Mesenchymal stem cell (in vitro differentiated cells and primary cell): Measurements from ENCODE around the gene HPCAL1.
A peak's percentile ranks its signal among the peaks of the same experiment; 100 is the strongest.

Experiments used
- DNase-seq: peaks from one replicate; pipeline ENCODE4 v3.0.0-alpha.2; 2013
- H2AFZ ChIP-seq: one replicate; pipeline ENCODE4 v1.6.1; 2013; ENCODE audit warnings: low read depth, mild to moderate bottlenecking, control low read depth, inconsistent platforms, low read length, moderate library complexity
- H2AK5ac ChIP-seq: 2 replicates; pipeline ENCODE4 v1.6.1; 2013; ENCODE audit warnings: low read length, moderate library complexity, mild to moderate bottlenecking, inconsistent platforms; ENCODE audit not compliant: severe bottlenecking
- H2BK120ac ChIP-seq: one replicate; pipeline ENCODE4 v1.6.1; 2013; ENCODE audit warnings: low read depth, mild to moderate bottlenecking, inconsistent platforms, low read length, moderate library complexity
- H2BK12ac ChIP-seq, 2 experiments: one replicate each; pipeline ENCODE4 v1.6.1; 2013; ENCODE audit warnings: inconsistent platforms in 2 of 2, low read length in 2 of 2, mild to moderate bottlenecking in 2 of 2, moderate library complexity in 2 of 2, control low read depth in 1 of 2
- H2BK15ac ChIP-seq: one replicate; pipeline ENCODE4 v1.6.1; 2013; ENCODE audit warnings: mild to moderate bottlenecking, low read depth, inconsistent platforms; ENCODE audit not compliant: poor library complexity, severe bottlenecking
- H2BK5ac ChIP-seq: 2 replicates; pipeline ENCODE4 v1.6.1; 2013; ENCODE audit warnings: low read depth, mild to moderate bottlenecking, low read length, control low read depth, inconsistent platforms; ENCODE audit not compliant: poor library complexity, severe bottlenecking
- H3K14ac ChIP-seq, 2 experiments: one replicate each; pipeline ENCODE4 v1.6.1; 2013; ENCODE audit warnings: inconsistent platforms in 2 of 2, low read length in 2 of 2, control low read depth in 1 of 2, mild to moderate bottlenecking in 1 of 2, moderate library complexity in 1 of 2
- H3K18ac ChIP-seq, 2 experiments: one replicate each; pipeline ENCODE4 v1.6.1; 2013; ENCODE audit warnings: inconsistent platforms in 2 of 2, low read length in 2 of 2, control low read depth in 1 of 2, low read depth in 1 of 2, mild to moderate bottlenecking in 1 of 2
- H3K23ac ChIP-seq, 2 experiments: one replicate each; pipeline ENCODE4 v1.6.1; 2013; ENCODE audit warnings: inconsistent platforms in 2 of 2, low read length in 2 of 2, mild to moderate bottlenecking in 2 of 2, moderate library complexity in 2 of 2, control low read depth in 1 of 2
- H3K27ac ChIP-seq: 2 replicates; pipeline ENCODE4 v1.5.1; 2013; ENCODE audit warnings: mild to moderate bottlenecking, moderate library complexity, low read length, control low read depth, inconsistent platforms; ENCODE audit not compliant: poor library complexity, severe bottlenecking
- H3K27me3 ChIP-seq, 2 experiments: 2 replicates each; pipeline versions ENCODE4 v1.6.1 to v1.7.0; 2013; ENCODE audit warnings: low read length in 2 of 2, mild to moderate bottlenecking in 2 of 2, moderate library complexity in 2 of 2, control low read depth in 1 of 2, inconsistent platforms in 1 of 2; ENCODE audit not compliant: control insufficient read depth in 1 of 2, insufficient read depth in 1 of 2
- H3K36me3 ChIP-seq, 2 experiments: 2 replicates each; pipeline versions ENCODE4 v1.6.1 to v1.7.0; 2013; ENCODE audit warnings: low read length in 2 of 2, control low read depth in 1 of 2, inconsistent platforms in 1 of 2, low read depth in 1 of 2, mild to moderate bottlenecking in 1 of 2; ENCODE audit not compliant: insufficient read depth in 2 of 2, control insufficient read depth in 1 of 2
- H3K4ac ChIP-seq, 2 experiments: one replicate each; pipeline ENCODE4 v1.6.1; 2013; ENCODE audit warnings: inconsistent platforms in 2 of 2, low read length in 2 of 2, mild to moderate bottlenecking in 2 of 2, moderate library complexity in 2 of 2, control low read depth in 1 of 2, low read depth in 1 of 2
- H3K4me1 ChIP-seq: 2 replicates; pipeline ENCODE4 v1.6.1; 2013; ENCODE audit warnings: low read depth, low read length, control low read depth; ENCODE audit not compliant: control insufficient read depth, insufficient read depth
- H3K4me2 ChIP-seq: 2 replicates; pipeline ENCODE4 v1.6.1; 2013; ENCODE audit warnings: low read length, mild to moderate bottlenecking, inconsistent platforms; ENCODE audit not compliant: poor library complexity, severe bottlenecking
- H3K4me3 ChIP-seq, 2 experiments: 2 replicates each; pipeline versions ENCODE4 v1.5.1 to v1.7.0; 2013; ENCODE audit warnings: low read length in 2 of 2, mild to moderate bottlenecking in 2 of 2, control low read depth in 1 of 2, low read depth in 1 of 2; ENCODE audit not compliant: insufficient read depth in 1 of 2
- H3K79me1 ChIP-seq: replicated peaks from 2 replicates; pipeline ENCODE4 v1.6.1; 2013; ENCODE audit warnings: mild to moderate bottlenecking, control low read depth, low read length, inconsistent platforms; ENCODE audit not compliant: poor library complexity, severe bottlenecking
- H3K9ac ChIP-seq: 2 replicates; pipeline ENCODE4 v1.7.0; 2013; ENCODE audit warnings: mild to moderate bottlenecking, low read length, moderate library complexity
- H3K9me3 ChIP-seq: 2 replicates; pipeline ENCODE4 v1.7.0; 2013; ENCODE audit warnings: mild to moderate bottlenecking, low read length; ENCODE audit not compliant: control insufficient read depth
- H4K8ac ChIP-seq: one replicate; pipeline ENCODE4 v1.6.1; 2013; ENCODE audit warnings: inconsistent platforms, mild to moderate bottlenecking, low read length, moderate library complexity
- H4K91ac ChIP-seq: one replicate; pipeline ENCODE4 v1.6.1; 2013; ENCODE audit warnings: mild to moderate bottlenecking, low read length, inconsistent platforms
- WGBS: methylation state at CpG from one replicate; pipeline ENCODE4 v1.1.7; 2013; ENCODE audit warnings: mixed read lengths; 5-methylcytosine and 5-hydroxymethylcytosine counted together

HPCAL1 gene

DNA sequence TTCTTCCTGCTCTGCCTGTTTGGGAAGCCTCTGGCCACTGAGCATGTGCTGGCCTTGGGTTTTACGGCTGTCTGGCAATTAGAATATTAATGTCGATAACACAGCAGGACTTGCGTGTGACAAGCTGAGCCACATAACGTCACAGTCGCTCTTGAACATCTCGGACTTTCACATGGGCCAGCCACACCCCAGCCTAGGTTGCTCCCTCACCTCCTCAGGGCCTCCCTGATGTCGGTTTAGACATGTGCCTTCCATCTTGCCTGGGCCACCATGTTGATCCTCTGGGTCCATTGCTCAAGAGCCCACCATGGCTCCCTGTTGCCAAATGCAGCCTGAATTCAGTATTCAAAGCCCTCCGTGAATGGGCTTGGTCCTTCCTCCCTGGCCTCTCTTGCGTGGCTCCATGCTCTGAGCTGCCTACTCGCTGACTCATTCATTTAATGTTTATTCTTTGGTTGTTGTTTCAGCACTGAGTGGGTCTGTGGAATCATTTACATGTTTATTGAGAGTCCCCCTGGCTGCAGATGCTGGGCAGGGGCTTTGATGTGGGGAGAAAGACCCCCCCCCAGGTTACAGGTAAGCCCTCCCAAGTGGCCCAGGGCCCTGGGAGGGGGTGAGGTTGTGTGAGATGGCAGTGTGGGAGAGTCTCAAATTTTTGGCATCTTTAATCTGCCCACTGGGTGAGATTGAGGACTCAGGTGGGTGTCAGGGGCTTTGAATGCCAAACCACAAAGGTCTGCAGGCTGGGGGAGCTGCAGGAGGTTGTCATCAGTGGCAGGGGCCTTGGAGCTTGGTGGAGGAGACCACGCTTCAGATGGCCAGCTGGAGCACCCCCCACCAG lies 83.4 kb downstream of the HPCAL1 start:
- no peak overlapping the region for H3K9ac ChIP-seq
- H3K23ac ChIP-seq = no peak overlapping the region
- 62% methylated on average over 11 of the region's 11 CpGs for WGBS
- H3K4me2 ChIP-seq = no peak overlapping the region
- H3K9me3 ChIP-seq = no peaks in the 10 kb centered on the region
- peaks cover 44% of the 10 kb centered on the region for H3K4me1 ChIP-seq
- DNase-seq = peak; percentile 84
- peaks cover 0 to 35% of the 10 kb centered on the region in 2 experiments for H3K27me3 ChIP-seq
- H3K36me3 ChIP-seq = no peaks in the 10 kb centered on the region
- peak overlapping the region in 1 of 2 experiments; percentile 76 for H3K14ac ChIP-seq
- peak overlapping the region; percentile 44 for H2BK15ac ChIP-seq
- peak overlapping the region; percentile 51 to 59 for H3K4ac ChIP-seq
- no peak overlapping the region for H2BK5ac ChIP-seq
- H3K18ac ChIP-seq = peak overlapping the region; percentile 70 to 76
- no peak overlapping the region for H3K4me3 ChIP-seq
- H2AK5ac ChIP-seq = peak overlapping the region; percentile 64
- no peak overlapping the region for H3K27ac ChIP-seq
- H3K79me1 ChIP-seq = peaks cover 35% of the 10 kb centered on the region
- peak overlapping the region in 1 of 2 experiments; percentile 88 for H2BK12ac ChIP-seq
- peak overlapping the region; percentile 84 for H4K91ac ChIP-seq
- H2BK120ac ChIP-seq = peak overlapping the region; percentile 42
- H4K8ac ChIP-seq = peak overlapping the region; percentile 76
- H2AFZ ChIP-seq = no peak overlapping the region

DNA sequence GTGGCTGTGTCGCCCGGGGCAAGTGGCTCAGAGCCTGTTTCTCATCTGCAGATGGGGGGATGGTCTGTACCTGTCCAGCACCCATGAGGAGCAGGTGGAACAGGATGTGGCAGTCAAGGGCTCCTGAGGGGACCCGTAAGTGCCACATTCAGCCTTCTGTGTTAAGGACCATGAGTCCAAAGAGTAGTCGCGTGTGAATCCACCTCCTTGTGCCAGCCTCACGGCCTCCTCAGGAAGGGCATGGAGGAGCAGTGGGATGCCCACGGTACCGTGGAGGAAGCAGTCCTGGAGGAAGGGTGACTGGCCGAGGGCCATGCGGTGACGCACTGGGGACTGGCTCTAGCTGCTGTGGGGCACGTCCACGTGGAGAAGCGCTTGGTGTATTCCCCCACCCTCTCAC lies 84.3 kb downstream of the HPCAL1 start:
- no peak overlapping the region for H4K91ac ChIP-seq
- H2BK5ac ChIP-seq = no peak overlapping the region
- no peak overlapping the region for H3K4me2 ChIP-seq
- H2BK120ac ChIP-seq = no peak overlapping the region
- no peak overlapping the region for H3K23ac ChIP-seq
- H3K4me3 ChIP-seq = no peak overlapping the region
- peaks cover 42% of the 10 kb centered on the region for H3K4me1 ChIP-seq
- no peaks in the 10 kb centered on the region for H3K36me3 ChIP-seq
- no peak overlapping the region for H3K27ac ChIP-seq
- H3K9ac ChIP-seq = no peak overlapping the region
- H3K4ac ChIP-seq = no peak overlapping the region
- peaks cover 35% of the 10 kb centered on the region for H3K79me1 ChIP-seq
- peaks cover 0 to 27% of the 10 kb centered on the region in 2 experiments for H3K27me3 ChIP-seq
- H2AK5ac ChIP-seq = no peak overlapping the region
- no peak overlapping the region for H3K18ac ChIP-seq
- no peak overlapping the region for H2AFZ ChIP-seq
- H2BK15ac ChIP-seq = no peak overlapping the region
- DNase-seq = no peak
- no peak overlapping the region for H4K8ac ChIP-seq
- H3K9me3 ChIP-seq = no peaks in the 10 kb centered on the region
- no peak overlapping the region for H2BK12ac ChIP-seq
- 94% methylated on average over 11 of the region's 14 CpGs for WGBS
- peak overlapping the region in 1 of 2 experiments; percentile 13 for H3K14ac ChIP-seq

GRCh38 chr2:10388954-10389560 lies 86.4 kb downstream of the HPCAL1 start:
- Histone ChIP-seq H3K9me3 (no peaks in the 10 kb centered on the region), H4K8ac (no peak overlapping the region), H3K18ac (no peak overlapping the region), H2AK5ac (no peak overlapping the region), H3K4me1 (peaks cover 39% of the 10 kb centered on the region), H2BK5ac (no peak overlapping the region), H3K79me1 (peaks cover 46% of the 10 kb centered on the region), H3K36me3 (no peaks in the 10 kb centered on the region), H4K91ac (no peak overlapping the region), H2AFZ (no peak overlapping the region), H3K4ac (no peak overlapping the region), H3K27ac (no peak overlapping the region), H3K4me3 (no peak overlapping the region), H2BK120ac (no peak overlapping the region), H3K23ac (no peak overlapping the region), H2BK12ac (no peak overlapping the region), H3K9ac (no peak overlapping the region), H2BK15ac (no peak overlapping the region), H3K4me2 (no peak overlapping the region), H3K27me3 (peaks cover 0 to 30% of the 10 kb centered on the region in 2 experiments), H3K14ac (no peak overlapping the region)
- 96% methylated on average over 9 of the region's 12 CpGs for WGBS
- DNase-seq = no peak

DNA sequence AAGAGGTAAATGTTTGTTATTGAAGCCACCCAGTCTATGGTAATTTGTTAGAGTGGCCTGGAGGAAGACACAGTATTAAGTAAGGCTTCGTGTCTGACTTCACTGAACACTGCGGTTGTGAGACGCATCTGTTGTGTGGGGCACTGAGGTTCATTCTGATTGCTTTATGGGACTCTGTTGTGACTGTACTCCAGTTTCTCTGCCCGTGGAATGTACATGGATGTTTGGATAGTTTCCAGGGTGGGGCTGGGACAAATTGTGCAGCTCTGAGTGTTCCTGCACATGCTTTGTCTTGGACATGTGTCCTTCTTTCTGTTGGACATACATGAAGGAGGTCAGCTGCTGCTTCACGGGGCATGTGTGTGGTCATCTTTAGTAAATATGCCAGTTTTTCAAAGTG lies 86.9 kb downstream of the HPCAL1 start:
- Histone ChIP-seq H3K9me3 (no peaks in the 10 kb centered on the region), H3K27ac (no peak overlapping the region), H3K9ac (no peak overlapping the region), H3K4me3 (no peak overlapping the region), H3K23ac (no peak overlapping the region), H3K79me1 (peaks cover 47% of the 10 kb centered on the region), H3K18ac (no peak overlapping the region), H3K27me3 (peaks cover 0 to 25% of the 10 kb centered on the region in 2 experiments), H2BK15ac (no peak overlapping the region), H3K36me3 (no peaks in the 10 kb centered on the region), H3K14ac (no peak overlapping the region), H2BK5ac (no peak overlapping the region), H2BK120ac (no peak overlapping the region), H4K8ac (no peak overlapping the region), H3K4me2 (no peak overlapping the region), H4K91ac (no peak overlapping the region), H3K4ac (no peak overlapping the region), H2AFZ (no peak overlapping the region), H2BK12ac (no peak overlapping the region), H3K4me1 (peaks cover 36% of the 10 kb centered on the region), H2AK5ac (no peak overlapping the region)
- DNase-seq = peak; percentile 44
- 79% methylated on average over 5 of the region's 5 CpGs for WGBS
